DOHH2 (cell line): Measurements from ENCODE around the gene CXXC5.

ENCODE experiments used
- H3F3A ChIP-seq: fragments of 200-600 bp; sonication (generic), shearing (Covaris generic); 2 replicates; pipeline ENCODE4 v1.6.0; 2016; ENCODE audit warnings: antibody characterized with exemption, mild to moderate bottlenecking; ENCODE audit not compliant: control insufficient read depth, insufficient read depth
- H3K27ac ChIP-seq: fragments of 200-600 bp; sonication (generic); 2 replicates; pipeline ENCODE4 v1.5.1; 2014; ENCODE audit warnings: low read depth, mild to moderate bottlenecking, low read length, moderate library complexity
- H3K27me3 ChIP-seq: fragments of 200-600 bp; sonication (generic); 2 replicates; pipeline ENCODE4 v1.6.1; 2014; ENCODE audit warnings: mild to moderate bottlenecking, low read length, mixed read lengths; ENCODE audit not compliant: control insufficient read depth
- H3K36me3 ChIP-seq: fragments of 200-600 bp; sonication (generic); 2 replicates; pipeline ENCODE4 v1.6.1; 2014; ENCODE audit warnings: mild to moderate bottlenecking, low read length, moderate library complexity, mixed read lengths; ENCODE audit not compliant: control insufficient read depth
- H3K4me1 ChIP-seq: fragments of 200-600 bp; sonication (generic); 2 replicates; pipeline ENCODE4 v1.6.1; 2014; ENCODE audit warnings: mild to moderate bottlenecking, low read length, mixed read lengths; ENCODE audit not compliant: control insufficient read depth
- H3K4me2 ChIP-seq: fragments of 200-600 bp; sonication (generic); 2 replicates; pipeline ENCODE4 v1.6.0; 2014; ENCODE audit warnings: mild to moderate bottlenecking, low read length, moderate library complexity
- H3K4me3 ChIP-seq: fragments of 200-600 bp; sonication (generic); 2 replicates; pipeline ENCODE4 v1.5.1; 2014; ENCODE audit warnings: mild to moderate bottlenecking, low read length, mixed read lengths
- H3K79me2 ChIP-seq: fragments of 200-600 bp; sonication (generic); 2 replicates; pipeline ENCODE4 v1.6.1; 2014; ENCODE audit warnings: mild to moderate bottlenecking, low read length, mixed read lengths; ENCODE audit not compliant: control insufficient read depth
- H3K9me2 ChIP-seq: fragments of 200-600 bp; sonication (generic); replicated peaks from 2 replicates; pipeline ENCODE4 v1.6.1; 2014; ENCODE audit warnings: mild to moderate bottlenecking, low read length, mixed read lengths; ENCODE audit not compliant: control insufficient read depth
- H3K9me3 ChIP-seq: fragments of 200-600 bp; sonication (generic); 2 replicates; pipeline ENCODE4 v1.6.1; 2014; ENCODE audit warnings: antibody characterized with exemption, low read length, mixed read lengths; ENCODE audit not compliant: control insufficient read depth, insufficient read depth
- H4K20me1 ChIP-seq: fragments of 200-600 bp; sonication (generic); 2 replicates; pipeline ENCODE4 v1.6.0; 2014; ENCODE audit warnings: low read depth, mild to moderate bottlenecking, antibody characterized with exemption, low read length, moderate library complexity; ENCODE audit not compliant: control insufficient read depth, insufficient read depth
- CTCF ChIP-seq: fragments of 200-600 bp; sonication (generic); IDR thresholded peaks from one replicate; pipeline ENCODE4 v1.5.1; 2014; ENCODE audit warnings: antibody characterized with exemption, mild to moderate bottlenecking, low read depth, low read length; ENCODE audit not compliant: poor library complexity, severe bottlenecking
- EZH2phosphoT487 ChIP-seq: fragments of 200-600 bp; sonication (generic); IDR thresholded peaks from 2 replicates; pipeline ENCODE4 v1.6.1; 2017; ENCODE audit warnings: borderline replicate concordance, mild to moderate bottlenecking, antibody characterized with exemption, low read length, moderate library complexity, mixed read lengths

Gene CXXC5

GRCh38 chr5:139684350-139684880 is 36.3 kb downstream of the CXXC5 start:
- Histone ChIP-seq H3K9me2 (no peaks in the 10 kb centered on the region), H4K20me1 (no peaks in the 10 kb centered on the region; the same call in 1 of the 2 replicates), H3F3A (peaks cover 8% of the 10 kb centered on the region; the same call in 1 of the 2 replicates), H3K9me3 (no peaks in the 10 kb centered on the region), H3K36me3 (peaks cover 40% of the 10 kb centered on the region), H3K27ac (no peak overlapping the region), H3K4me3 (no peak overlapping the region), H3K79me2 (peaks cover under 1% of the 10 kb centered on the region), H3K27me3 (no peaks in the 10 kb centered on the region), H3K4me1 (peaks cover 64% of the 10 kb centered on the region), H3K4me2 (no peak overlapping the region)
- no peak for TF ChIP-seq EZH2phosphoT487
- no peak for TF ChIP-seq CTCF

- no peaks in the 10 kb centered on the region for H3K9me3 ChIP-seq
- H3K27ac ChIP-seq = no peak overlapping the region
- peak; percentile 47 for TF ChIP-seq CTCF
- TF ChIP-seq EZH2phosphoT487 = no peak
- no peaks in the 10 kb centered on the region for H3K9me2 ChIP-seq
- no peak overlapping the region for H3K4me2 ChIP-seq
- no peak overlapping the region for H3K4me3 ChIP-seq
- H3K79me2 ChIP-seq = no peaks in the 10 kb centered on the region
- no peaks in the 10 kb centered on the region for H3K27me3 ChIP-seq
- no peaks in the 10 kb centered on the region; the same call in 1 of the 2 replicates for H4K20me1 ChIP-seq
- peaks cover 8% of the 10 kb centered on the region; the same call in 1 of the 2 replicates for H3F3A ChIP-seq
- H3K4me1 ChIP-seq = peaks cover 71% of the 10 kb centered on the region
- peaks cover 35% of the 10 kb centered on the region for H3K36me3 ChIP-seq
Measured at GRCh38 chr5:139684881-139685749, 37.0 kb downstream of the CXXC5 start.

- Histone ChIP-seq H3K27ac (no peak overlapping the region), H3K27me3 (no peaks in the 10 kb centered on the region), H3K4me3 (no peak overlapping the region), H3K79me2 (no peaks in the 10 kb centered on the region), H3K9me2 (no peaks in the 10 kb centered on the region), H3F3A (peaks cover 8% of the 10 kb centered on the region; the same call in 1 of the 2 replicates), H4K20me1 (no peaks in the 10 kb centered on the region; the same call in 1 of the 2 replicates), H3K36me3 (peaks cover 31% of the 10 kb centered on the region), H3K4me1 (peaks cover 72% of the 10 kb centered on the region), H3K9me3 (no peaks in the 10 kb centered on the region), H3K4me2 (no peak overlapping the region)
- no peak for TF ChIP-seq EZH2phosphoT487
- TF ChIP-seq CTCF = no peak
Measured at GRCh38 chr5:139685886-139686285, 37.7 kb downstream of the CXXC5 start.
